Lower leg skin (tissue), 4 donors: ENCODE results near the gene HEXIM2. TPM values are rescaled to one million over a fixed set of nuclear protein-coding genes. Genes with fewer than 3 reads are reported as not detected.

Experiments used
- DNase-seq, 2 donors: peaks; one replicate each; pipeline ENCODE4 v3.0.0-alpha.2; 2019; ENCODE audit warnings: low spot score in 2 of 2
- H3K4me3 ChIP-seq: fragments of 200-600 bp; sonication (generic); 2 replicates; pipeline ENCODE4 v1.5.1; 2017; ENCODE audit warnings: mild to moderate bottlenecking, low read depth; ENCODE audit not compliant: poor library complexity, severe bottlenecking
- CTCF ChIP-seq, 3 donors: fragments of 450-650 bp; IDR thresholded peaks; one replicate each; pipeline ENCODE4 v1.5.1; 2016; ENCODE audit warnings: antibody characterized with exemption in 3 of 3, mild to moderate bottlenecking in 3 of 3, moderate library complexity in 2 of 3
- POLR2A ChIP-seq, 2 donors: fragments of 450-650 bp; IDR thresholded peaks; one replicate each; pipeline ENCODE4 v1.6.1; 2016 to 2017; ENCODE audit warnings: antibody characterized with exemption in 2 of 2, mild to moderate bottlenecking in 1 of 2, moderate library complexity in 1 of 2
- WGBS, 2 donors: methylation state at CpG; one replicate each; pipeline ENCODE4 v1.1.5; 2018; 5-methylcytosine and 5-hydroxymethylcytosine counted together
- intact Hi-C: fragments of 100-400 bp; cut with DNase I; formaldehyde crosslinking; loops from one replicate; pipeline ENCODE4 v1.15.0; 2023; ENCODE audit warnings: low total_unique reads
- total RNA-seq, 4 donors: library from RNA; depleted of rRNA; stranded (reverse); fragments of >200 nt; gene quantifications; one replicate each; pipeline ENCODE4 v1.1.0, GENCODE V29; 2016

HEXIM2 gene
- total RNA-seq, 4 donors from 2014 or later = 2.4 to 16.7 (median 5.8) TPM

- WGBS, 2 donors = 84 to 88% methylated on average over 11 of the region's 11 CpGs
- intact Hi-C loops = no loop called here
- no peak overlapping the region for H3K4me3 ChIP-seq
- DNase-seq = no peak
- no peak for TF ChIP-seq POLR2A (IDR thresholded peaks at IDR 0.05)
- no peak for TF ChIP-seq CTCF (IDR thresholded peaks at IDR 0.05)
These were observed 45.8 kb upstream of the HEXIM2 start for GRCh38 chr17:45115871-45116270.

GRCh38 chr17:45116434-45117016 lies 45.1 kb upstream of the HEXIM2 start:
- DNase-seq = no peak
- 81 to 91% methylated on average over 8 to 9 of the region's 10 CpGs for WGBS, 2 donors
- no peak overlapping the region for H3K4me3 ChIP-seq
- intact Hi-C loops = no loop called here
- TF ChIP-seq CTCF (IDR thresholded peaks at IDR 0.05) = no peak
- no peak for TF ChIP-seq POLR2A (IDR thresholded peaks at IDR 0.05)

- H3K4me3 ChIP-seq = no peak overlapping the region
- no peak for TF ChIP-seq CTCF (IDR thresholded peaks at IDR 0.05)
- no peak for TF ChIP-seq POLR2A (IDR thresholded peaks at IDR 0.05)
- DNase-seq = no peak
- intact Hi-C loops = no loop called here
- 92 to 98% methylated on average over 4 of the region's 4 CpGs for WGBS, 2 donors
These were observed 44.3 kb upstream of the HEXIM2 start for GRCh38 chr17:45117334-45117733.

GRCh38 chr17:45117848-45118646 lies 43.6 kb upstream of the HEXIM2 start:
- DNase-seq = no peak
- no peak overlapping the region for H3K4me3 ChIP-seq
- TF ChIP-seq POLR2A (IDR thresholded peaks at IDR 0.05) (no peak), CTCF (IDR thresholded peaks at IDR 0.05) (no peak)
- WGBS, 2 donors = 92 to 94% methylated on average over 19 to 20 of the region's 20 CpGs
- intact Hi-C loops = no loop called here

GRCh38 chr17:45118691-45119090 lies 43.0 kb upstream of the HEXIM2 start:
- H3K4me3 ChIP-seq = no peak overlapping the region
- intact Hi-C loops = no loop called here
- 89 to 93% methylated on average over 23 of the region's 23 CpGs for WGBS, 2 donors
- DNase-seq = no peak
- TF ChIP-seq POLR2A (IDR thresholded peaks at IDR 0.05) = no peak
- no peak for TF ChIP-seq CTCF (IDR thresholded peaks at IDR 0.05)
